T-helper 9 cell (primary cell): ENCODE results near the gene ZFYVE28.
A peak's percentile ranks its signal among the peaks of the same experiment; 100 is the strongest.

Source experiments
- DNase-seq: peaks from one replicate; pipeline ENCODE4 v3.0.0-alpha.2; 2020

ZFYVE28 gene

GRCh38 chr4:2254665-2255500, 163.6 kb downstream of the ZFYVE28 start:
- no peak for DNase-seq

GRCh38 chr4:2253160-2254084, 165.0 kb downstream of the ZFYVE28 start:
- DNase-seq, result no peak

GRCh38 chr4:2252530-2253091, 165.8 kb downstream of the ZFYVE28 start:
- no peak for DNase-seq

GRCh38 chr4:2251795-2252529, 166.5 kb downstream of the ZFYVE28 start:
- no peak for DNase-seq

- no peak for DNase-seq
Measured at GRCh38 chr4:2251073-2251794, 167.2 kb downstream of the ZFYVE28 start.

- DNase-seq, result no peak
Measured at GRCh38 chr4:2250357-2251072, 167.9 kb downstream of the ZFYVE28 start.

- no peak for DNase-seq
Measured at GRCh38 chr4:2249526-2250356, 168.7 kb downstream of the ZFYVE28 start.

- no peak for DNase-seq
Measured at GRCh38 chr4:2248821-2249261, 169.6 kb downstream of the ZFYVE28 start.

GRCh38 chr4:2248044-2248780, 170.2 kb downstream of the ZFYVE28 start:
- no peak for DNase-seq

- DNase-seq, result no peak
Measured at GRCh38 chr4:2247128-2248043, 171.1 kb downstream of the ZFYVE28 start.

GRCh38 chr4:2246384-2247127, 171.9 kb downstream of the ZFYVE28 start:
- no peak for DNase-seq

GRCh38 chr4:2245787-2246275, 172.6 kb downstream of the ZFYVE28 start:
- DNase-seq, result no peak

- DNase-seq, result no peak
Measured at GRCh38 chr4:2245057-2245786, 173.2 kb downstream of the ZFYVE28 start.

- no peak for DNase-seq
Measured at GRCh38 chr4:2243681-2244380, 174.6 kb downstream of the ZFYVE28 start.

GRCh38 chr4:2241410-2242353, 176.8 kb downstream of the ZFYVE28 start, which contains the start of the genes HAUS3 and POLN:
TSS of gene HAUS3 (minus strand) at chr4:2242121. CDS start at chr4:2240946, 1,175 bp downstream.
TSS of gene POLN (minus strand) at chr4:2242121. CDS start at chr4:2229231, 12,890 bp downstream.
- DNase-seq, result peak; percentile 98
